Panc1 (cell line): ENCODE data around the gene CNTN1.

ENCODE experiments used
- CTCF ChIP-seq: fragments of 450-650 bp; IDR thresholded peaks from 2 replicates; pipeline ENCODE4 v1.5.1; 2017; ENCODE audit warnings: mild to moderate bottlenecking
- POLR2AphosphoS5 ChIP-seq: IDR thresholded peaks from 2 replicates; pipeline ENCODE4 v1.6.1; 2012; ENCODE audit warnings: mild to moderate bottlenecking, low read depth, low read length, moderate library complexity
- REST ChIP-seq, 2 experiments: IDR thresholded peaks; 2 replicates each; pipeline ENCODE4 v1.6.1; 2011 to 2012; ENCODE audit warnings: low read depth in 2 of 2, control low read depth in 1 of 2, low read length in 1 of 2, mild to moderate bottlenecking in 1 of 2, moderate library complexity in 1 of 2; ENCODE audit not compliant: insufficient read depth in 1 of 2
- SIN3A ChIP-seq: IDR thresholded peaks from 2 replicates; pipeline ENCODE4 v1.6.1; 2012; ENCODE audit warnings: low read depth, mild to moderate bottlenecking, low read length, moderate library complexity, borderline replicate concordance; ENCODE audit not compliant: insufficient read depth

- TF ChIP-seq POLR2AphosphoS5 (no peak), CTCF (no peak), SIN3A (no peak), REST (IDR thresholded peaks at IDR 0.05; ENCODE audit: insufficient read depth in 1 of 2, low read depth in 2 of 2, low read length in 1 of 2) (no peak)
Measured at GRCh38 chr12:40827683-40828592, 135.7 kb downstream of the CNTN1 start.
